ENCODE measurements around the gene PSMB2. TPM values are rescaled to one million over a fixed set of nuclear protein-coding genes. Genes with fewer than 3 reads are reported as not detected.

PSMB2 gene
- total and polyA plus RNA-seq, 2 of the 8 experiments (the other 6 are each of a cell fraction or from before 2014, with no cell fraction given) = 91.4 to 101 TPM

DNA sequence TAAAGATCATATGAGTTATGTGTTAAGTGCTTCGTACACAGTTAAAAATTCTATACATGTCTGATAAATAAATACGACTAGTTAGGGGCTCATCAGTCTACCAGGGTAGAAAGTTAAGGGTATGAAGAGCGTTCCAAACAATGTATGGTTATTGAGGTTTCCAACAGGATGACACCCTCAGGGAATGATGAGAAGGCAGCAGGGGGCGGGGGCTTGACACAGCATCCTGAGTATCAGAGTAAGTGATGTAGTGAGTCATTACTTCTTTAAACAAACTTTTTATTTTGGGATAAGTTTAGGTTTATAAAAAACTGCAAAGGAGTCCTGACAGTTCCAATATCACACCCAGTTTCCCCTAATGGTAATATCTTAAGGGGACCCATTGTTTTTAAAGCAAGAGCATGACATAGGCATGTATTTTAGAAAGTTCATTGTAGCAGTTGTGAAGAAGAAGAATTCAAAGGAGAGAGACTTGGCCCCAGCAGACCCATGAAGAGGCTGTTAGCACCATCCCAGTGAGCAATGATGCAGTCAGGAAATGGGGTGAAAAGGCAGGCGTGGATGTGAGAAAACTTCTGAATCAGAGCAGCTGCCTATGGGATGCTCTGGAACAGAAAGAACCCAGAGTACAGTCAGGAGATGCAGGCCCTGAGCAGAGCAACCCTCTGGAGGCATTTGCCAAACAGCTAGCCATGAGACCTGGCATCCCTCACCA is 15.0 kb upstream of the PSMB2 start:
- H3K23ac ChIP-seq (ENCODE audit: insufficient read length) = no peak overlapping the region
- DNase-seq (ENCODE audit: low read depth in 1 of 2, low spot score in 2 of 2) = no peak
- no peak for TF ChIP-seq RFX5 (IDR thresholded peaks at IDR 0.05; ENCODE audit: borderline replicate concordance, low read depth, low read length)
- TF ChIP-seq POLR2AphosphoS5 (IDR thresholded peaks at IDR 0.05; ENCODE audit: low read depth, low read length) = no peak
- TF ChIP-seq RNF2 (IDR thresholded peaks at IDR 0.05; ENCODE audit: borderline replicate concordance, low read depth, low read length, missing control alignments, poor library complexity, severe bottlenecking) = no peak
- no peak for TF ChIP-seq CEBPB (IDR thresholded peaks at IDR 0.05; ENCODE audit: low read depth, low read length)
- no peak for TF ChIP-seq KDM5A (IDR thresholded peaks at IDR 0.05; ENCODE audit: low read length)
- TF ChIP-seq SIRT6 (IDR thresholded peaks at IDR 0.05; ENCODE audit: low read length) = no peak
- TF ChIP-seq PHF8 (conservative IDR thresholded peaks at IDR 0.05; ENCODE audit: low read depth, low read length) = no peak
- no peak for TF ChIP-seq POLR2A (IDR thresholded peaks at IDR 0.05; ENCODE audit: control extremely low read depth in 1 of 2, low read depth in 2 of 2, low read length in 2 of 2)
- TF ChIP-seq JUN (IDR thresholded peaks at IDR 0.05; ENCODE audit: low read depth, low read length) = no peak
- no peak for TF ChIP-seq YY1 (IDR thresholded peaks at IDR 0.05; ENCODE audit: low read depth, low read length)
- TF ChIP-seq EZH2 (IDR thresholded peaks at IDR 0.05; ENCODE audit: low read depth, low read length, severe bottlenecking) = no peak
- TF ChIP-seq, protein P1, sequence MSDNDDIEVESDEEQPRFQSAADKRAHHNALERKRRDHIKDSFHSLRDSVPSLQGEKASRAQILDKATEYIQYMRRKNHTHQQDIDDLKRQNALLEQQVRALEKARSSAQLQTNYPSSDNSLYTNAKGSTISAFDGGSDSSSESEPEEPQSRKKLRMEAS (IDR thresholded peaks at IDR 0.05) = no peak

More for the DNA sequence above, 15.0 kb upstream of the PSMB2 start:
- H3K4me2 ChIP-seq (ENCODE audit: insufficient read depth in 1 of 2, low read depth in 2 of 2, low read length in 2 of 2) = no peak overlapping the region
- H2BK12ac ChIP-seq (ENCODE audit: low read depth, low read length) = no peak overlapping the region
- no peak overlapping the region for H4K91ac ChIP-seq (replicated peaks; ENCODE audit: insufficient read length, low read length)
- H3K4me3 ChIP-seq (ENCODE audit: extremely low read depth in 1 of 4, insufficient read depth in 2 of 4, low read depth in 3 of 4, low read length in 4 of 4) = no peak overlapping the region
- H3K9ac ChIP-seq (replicated peaks in 1 of 4; ENCODE audit: extremely low read depth in 1 of 4, low read depth in 3 of 4, low read length in 3 of 4) = no peak overlapping the region
- no peak overlapping the region for H2BK20ac ChIP-seq (ENCODE audit: low read length)
- ChIA-PET POLR2A (ENCODE audit: partially characterized antibody) (interaction anchor here (2.2 kb wide), 1 partner anchor 11 kb away, joined by 8 read pairs; no protein-coding TSS in a partner anchor), CTCF (ENCODE audit: partially characterized antibody) (interaction anchor here (0.9 to 1.8 kb wide), 7 partner anchors 10 to 92 kb away, joined by 3 to 10 read pairs (median 4); no protein-coding TSS in a partner anchor)
- no peak overlapping the region for H2BK5ac ChIP-seq (ENCODE audit: low read depth, low read length)
- H3K14ac ChIP-seq (ENCODE audit: insufficient read length) = no peak overlapping the region
- no peak overlapping the region for H3K56ac ChIP-seq (replicated peaks; ENCODE audit: insufficient read length, low read depth, low read length)
- peaks cover 0 to 3% of the 10 kb centered on the region in 2 experiments for H4K20me1 ChIP-seq (replicated peaks in 1 of 2; ENCODE audit: control insufficient read depth in 1 of 2, insufficient read depth in 2 of 2, low read length in 2 of 2)
- no peaks in the 10 kb centered on the region for H3K4me1 ChIP-seq (replicated peaks in 1 of 4; ENCODE audit: control insufficient read depth in 3 of 4, insufficient read depth in 4 of 4, low read length in 3 of 4)
- H4K5ac ChIP-seq (ENCODE audit: insufficient read length, low read depth, low read length) = no peak overlapping the region
- H3K23me2 ChIP-seq (ENCODE audit: low read depth, low read length) = no peaks in the 10 kb centered on the region
- no peaks in the 10 kb centered on the region; the same call in 1 of the 2 replicates for H3K79me1 ChIP-seq (ENCODE audit: low read depth, low read length)
- H2AK5ac ChIP-seq (ENCODE audit: low read depth, low read length) = no peak overlapping the region
- H3K9me3 ChIP-seq (ENCODE audit: insufficient read depth in 2 of 2, low read depth in 1 of 2, low read length in 1 of 2) = no peaks in the 10 kb centered on the region
- H3K79me2 ChIP-seq (ENCODE audit: control insufficient read depth in 1 of 2, insufficient read depth in 2 of 2, low read length in 2 of 2) = no peaks in the 10 kb centered on the region
- FAIRE-seq = no peak
- H3K4ac ChIP-seq (replicated peaks; ENCODE audit: insufficient read length, low read depth, low read length) = no peak overlapping the region
- WGBS, 2 experiments (ENCODE audit: extremely low coverage in 1 of 2, insufficient coverage in 1 of 2, insufficient read length in 1 of 2, insufficient replicate concordance in 2 of 2, low coverage in 1 of 2, low lambda C conversion rate in 2 of 2, missing lambda C conversion rate in 1 of 2) = 71% methylated on average over 5 of the region's 5 CpGs; no CpG with 5 or more reads in 1 of the 2 experiments
- no peak overlapping the region for H2BK120ac ChIP-seq (replicated peaks; ENCODE audit: low read depth, low read length)
- H3K27me3 ChIP-seq (replicated peaks in 1 of 4; ENCODE audit: control insufficient read depth in 3 of 4, extremely low read depth in 1 of 4, insufficient read depth in 3 of 4, low read length in 3 of 4) = peaks cover 0 to 5% (median 0%) of the 10 kb centered on the region in 4 experiments; a peak in 3 of 7 replicates
- no peak overlapping the region for H3K27ac ChIP-seq (ENCODE audit: low read depth, low read length)
- no peak overlapping the region for H2AFZ ChIP-seq (ENCODE audit: low read length)
- H3K36me3 ChIP-seq (ENCODE audit: control insufficient read depth in 2 of 4, insufficient read depth in 4 of 4, low read length in 3 of 4) = no peaks in the 10 kb centered on the region
- no peak overlapping the region for H2BK15ac ChIP-seq (ENCODE audit: low read length)
- H3K18ac ChIP-seq (ENCODE audit: extremely low read depth, low read length) = no peak overlapping the region
- no peak overlapping the region for H4K8ac ChIP-seq (ENCODE audit: extremely low read depth, insufficient read depth, low read length)

Measured in H1 (cell line).